Prostate gland (tissue), 2 donors: Measurements from ENCODE around the gene CTR9. TPM values are rescaled to one million over a fixed set of nuclear protein-coding genes. Genes with fewer than 3 reads are reported as not detected.

ENCODE experiments used
- DNase-seq: peaks from one replicate; pipeline ENCODE4 v3.0.0-alpha.2; 2019; ENCODE audit warnings: low spot score
- H3K27ac ChIP-seq, 2 donors: fragments of 200-600 bp; sonication (generic); 2 replicates each; pipeline ENCODE4 v1.5.1; 2017 to 2019
- H3K27me3 ChIP-seq: fragments of 200-600 bp; sonication (generic); replicated peaks from 2 replicates; pipeline ENCODE4 v1.5.1; 2019; ENCODE audit not compliant: insufficient read depth
- H3K36me3 ChIP-seq, 2 donors: fragments of 200-600 bp; sonication (generic); 1 replicate in 1 of 2; 2 replicates in 1 of 2; pipeline versions ENCODE4 v1.5.1 to v1.8.1; 2017 to 2019
- H3K4me1 ChIP-seq: fragments of 200-600 bp; sonication (generic); replicated peaks from 2 replicates; pipeline ENCODE4 v1.5.1; 2019
- H3K4me3 ChIP-seq, 2 donors: fragments of 200-600 bp; sonication (generic); 2 replicates each; pipeline ENCODE4 v1.5.1; 2017 to 2019
- H3K9me3 ChIP-seq: fragments of 200-600 bp; sonication (generic); 2 replicates; pipeline ENCODE4 v1.5.1; 2017
- POLR2A ChIP-seq: fragments of 450-650 bp; IDR thresholded peaks from one replicate; pipeline ENCODE4 v1.6.1; 2016; ENCODE audit warnings: antibody characterized with exemption, mild to moderate bottlenecking
- POLR2AphosphoS5 ChIP-seq: sonication (generic); formaldehyde crosslinking; IDR thresholded peaks from one replicate; pipeline ENCODE4 v1.6.1; 2017; ENCODE audit warnings: antibody characterized with exemption
- WGBS: methylation state at CpG from one replicate; pipeline ENCODE4 v1.1.5; 2018; 5-methylcytosine and 5-hydroxymethylcytosine counted together
- intact Hi-C: fragments of 100-400 bp; cut with DNase I; formaldehyde crosslinking; loops from one replicate; pipeline ENCODE4 v1.14.2; 2022
- total RNA-seq, 2 donors: library from RNA; depleted of rRNA; stranded (reverse); fragments of >200 nt; gene quantifications; one replicate each; pipeline ENCODE4 v1.1.0, GENCODE V29; 2016
- TF ChIP-seq, protein P1 (sequence below), 4 experiments: fragments of 200-600 bp in 2 of 4; fragments of 450-650 bp in 2 of 4; sonication (generic) in 2 of 4; IDR thresholded peaks; 1 replicate in 3 of 4; 2 replicates in 1 of 4; pipeline ENCODE4 v1.5.1; 2016 to 2019; ENCODE audit warnings: antibody characterized with exemption in 4 of 4, mild to moderate bottlenecking in 2 of 4, moderate library complexity in 2 of 4

CTR9 gene
- total RNA-seq, 2 donors from 2014 or later = 23.6 to 28.3 TPM

DNA sequence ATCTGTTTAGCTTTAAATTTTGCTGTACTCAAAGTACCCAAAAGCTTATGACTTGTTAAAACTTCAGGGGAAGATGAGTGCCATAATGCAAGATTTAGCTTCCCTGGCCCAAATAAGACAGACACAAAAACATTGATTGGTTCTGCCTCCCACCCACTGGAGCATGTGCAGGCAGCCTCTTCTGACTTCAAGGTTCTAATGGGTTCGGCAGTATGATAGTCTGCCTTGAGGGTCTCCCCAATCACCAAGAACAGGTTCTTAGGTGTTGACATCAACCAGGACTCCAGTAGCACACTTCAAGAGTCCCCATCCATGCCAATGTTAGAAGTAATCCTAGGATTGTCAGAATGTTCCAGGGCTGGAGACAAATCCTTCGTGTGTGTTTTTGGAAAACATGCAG lies 45.1 kb downstream of the CTR9 start:
- intact Hi-C loops = loop anchor here (5.0 to 10.0 kb wide), 2 partner anchors 111 to 989 kb away; no protein-coding TSS in a partner anchor
- Histone ChIP-seq H3K27ac (no peak overlapping the region), H3K36me3 (peaks cover 23 to 30% of the 10 kb centered on the region in 2 donors), H3K4me3 (no peak overlapping the region), H3K27me3 (no peaks in the 10 kb centered on the region), H3K4me1 (no peaks in the 10 kb centered on the region), H3K9me3 (no peaks in the 10 kb centered on the region)
- WGBS = 72% methylated on average over 2 of the region's 2 CpGs
- TF ChIP-seq, protein P1, sequence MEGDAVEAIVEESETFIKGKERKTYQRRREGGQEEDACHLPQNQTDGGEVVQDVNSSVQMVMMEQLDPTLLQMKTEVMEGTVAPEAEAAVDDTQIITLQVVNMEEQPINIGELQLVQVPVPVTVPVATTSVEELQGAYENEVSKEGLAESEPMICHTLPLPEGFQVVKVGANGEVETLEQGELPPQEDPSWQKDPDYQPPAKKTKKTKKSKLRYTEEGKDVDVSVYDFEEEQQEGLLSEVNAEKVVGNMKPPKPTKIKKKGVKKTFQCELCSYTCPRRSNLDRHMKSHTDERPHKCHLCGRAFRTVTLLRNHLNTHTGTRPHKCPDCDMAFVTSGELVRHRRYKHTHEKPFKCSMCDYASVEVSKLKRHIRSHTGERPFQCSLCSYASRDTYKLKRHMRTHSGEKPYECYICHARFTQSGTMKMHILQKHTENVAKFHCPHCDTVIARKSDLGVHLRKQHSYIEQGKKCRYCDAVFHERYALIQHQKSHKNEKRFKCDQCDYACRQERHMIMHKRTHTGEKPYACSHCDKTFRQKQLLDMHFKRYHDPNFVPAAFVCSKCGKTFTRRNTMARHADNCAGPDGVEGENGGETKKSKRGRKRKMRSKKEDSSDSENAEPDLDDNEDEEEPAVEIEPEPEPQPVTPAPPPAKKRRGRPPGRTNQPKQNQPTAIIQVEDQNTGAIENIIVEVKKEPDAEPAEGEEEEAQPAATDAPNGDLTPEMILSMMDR (IDR thresholded peaks at IDR 0.05) = no peak
- TF ChIP-seq POLR2AphosphoS5 (no peak), POLR2A (no peak)
- no peak for DNase-seq

DNA sequence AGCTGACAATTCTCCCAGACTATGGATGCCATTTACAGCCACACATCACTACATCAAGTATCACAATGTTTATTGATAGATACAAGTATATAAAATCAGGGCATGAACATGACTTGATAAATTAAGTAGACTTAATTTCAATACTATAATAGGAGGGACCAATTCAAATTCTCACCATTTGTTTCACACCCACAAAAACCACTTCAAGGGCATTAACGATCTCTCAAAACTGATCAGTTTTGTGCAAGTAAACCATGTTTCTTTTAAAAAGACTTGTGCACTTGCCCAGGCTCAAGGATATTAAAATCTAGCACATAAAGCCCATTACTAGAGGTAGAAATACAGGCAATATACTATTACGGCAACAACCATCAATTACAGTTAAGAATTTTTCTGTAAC lies 46.0 kb downstream of the CTR9 start:
- 91% methylated on average over 2 of the region's 2 CpGs for WGBS
- intact Hi-C loops = loop anchor here (5.0 to 10.0 kb wide), 2 partner anchors 110 to 988 kb away; no protein-coding TSS in a partner anchor
- DNase-seq = no peak
- Histone ChIP-seq H3K36me3 (peaks cover 27 to 30% of the 10 kb centered on the region in 2 donors), H3K4me3 (no peak overlapping the region), H3K4me1 (no peaks in the 10 kb centered on the region), H3K27me3 (no peaks in the 10 kb centered on the region), H3K27ac (no peak overlapping the region), H3K9me3 (no peaks in the 10 kb centered on the region)
- TF ChIP-seq POLR2AphosphoS5 (no peak), POLR2A (no peak)
- TF ChIP-seq, protein P1 (IDR thresholded peaks at IDR 0.05) = no peak

DNA sequence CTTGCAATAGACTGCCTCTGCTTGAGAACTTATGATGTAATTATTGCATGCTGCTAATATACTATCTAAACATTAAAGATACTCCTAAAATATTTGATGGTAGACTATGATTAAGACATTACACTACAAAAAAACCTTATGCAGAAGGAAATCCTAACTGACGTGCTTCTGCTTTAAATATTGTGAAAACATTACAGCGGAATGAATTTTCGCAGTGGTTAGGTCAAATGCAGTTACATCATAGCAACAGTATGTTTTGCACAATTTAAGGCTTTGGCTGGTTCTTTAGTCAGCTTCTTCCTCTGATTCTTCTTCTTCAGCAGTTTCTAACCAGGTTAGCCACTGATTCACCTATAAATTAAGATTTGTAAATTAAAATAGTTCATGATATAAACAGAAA lies 46.5 kb downstream of the CTR9 start:
- TF ChIP-seq POLR2AphosphoS5 (no peak), POLR2A (no peak)
- TF ChIP-seq, protein P1 (IDR thresholded peaks at IDR 0.05) = no peak
- Histone ChIP-seq H3K27me3 (no peaks in the 10 kb centered on the region), H3K36me3 (peaks cover 27 to 34% of the 10 kb centered on the region in 2 donors), H3K4me1 (no peaks in the 10 kb centered on the region), H3K9me3 (no peaks in the 10 kb centered on the region), H3K4me3 (no peak overlapping the region), H3K27ac (no peak overlapping the region)
- no peak for DNase-seq
- intact Hi-C loops = loop anchor here (5.0 to 10.0 kb wide), 2 partner anchors 110 to 987 kb away; no protein-coding TSS in a partner anchor
- WGBS = 80% methylated on average over 3 of the region's 3 CpGs

DNA sequence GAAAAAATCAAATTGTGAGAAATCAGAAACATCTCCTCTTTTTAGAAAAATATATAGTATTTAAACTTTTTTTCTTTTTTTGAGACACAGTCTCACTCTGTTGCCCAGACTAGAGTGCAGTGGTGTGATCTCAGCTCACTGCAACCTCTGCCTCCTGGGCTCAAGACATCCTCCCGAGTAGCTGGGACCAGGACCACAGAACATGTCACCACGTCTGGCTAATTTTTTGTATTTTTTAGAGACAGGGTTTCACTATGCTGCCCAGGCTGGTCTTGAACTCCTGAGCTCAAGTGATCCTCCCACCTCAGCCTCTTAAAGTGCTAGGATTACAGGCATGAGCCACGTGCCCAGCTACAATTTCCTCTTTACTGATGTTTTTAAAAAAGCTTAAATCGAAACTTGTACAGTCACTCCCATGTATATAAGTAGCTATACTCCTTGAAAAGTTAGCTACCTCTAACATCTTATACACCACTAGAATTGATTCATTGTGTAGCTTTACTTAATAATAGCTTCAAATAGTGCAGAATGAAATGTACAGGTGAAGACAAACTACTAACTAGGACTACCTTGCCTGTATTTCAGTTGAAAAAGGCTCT lies 47.4 kb downstream of the CTR9 start:
- Histone ChIP-seq H3K36me3 (peaks cover 34 to 37% of the 10 kb centered on the region in 2 donors), H3K27ac (no peak overlapping the region), H3K4me1 (no peaks in the 10 kb centered on the region), H3K9me3 (no peaks in the 10 kb centered on the region), H3K27me3 (no peaks in the 10 kb centered on the region), H3K4me3 (no peak overlapping the region)
- no peak for TF ChIP-seq POLR2A
- no peak for TF ChIP-seq POLR2AphosphoS5
- TF ChIP-seq, protein P1 (IDR thresholded peaks at IDR 0.05) = no peak
- DNase-seq = no peak
- WGBS = 54% methylated on average over 4 of the region's 4 CpGs
- intact Hi-C loops = loop anchor here (5.0 to 10.0 kb wide), 2 partner anchors 109 to 986 kb away; no protein-coding TSS in a partner anchor

DNA sequence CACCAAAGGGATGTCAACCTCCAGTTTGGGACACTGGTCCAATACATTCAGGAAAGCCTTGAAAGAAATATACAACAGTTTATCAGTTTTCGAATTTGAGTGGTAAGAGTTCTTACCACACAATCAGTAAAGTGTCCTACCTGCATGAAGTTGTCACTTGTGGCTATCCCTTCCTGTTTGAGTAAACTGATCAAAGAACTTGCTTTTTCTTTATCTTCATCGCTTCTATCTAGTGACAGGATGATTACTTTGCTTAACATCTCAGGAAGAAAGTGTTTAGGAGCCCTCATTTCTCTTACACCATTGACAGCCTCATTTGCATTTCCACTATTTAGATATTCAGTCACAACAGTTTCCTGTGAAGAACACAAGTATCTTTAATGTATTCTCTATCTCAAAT lies 49.2 kb downstream of the CTR9 start:
- intact Hi-C loops = no loop called here
- Histone ChIP-seq H3K9me3 (no peaks in the 10 kb centered on the region), H3K27me3 (no peaks in the 10 kb centered on the region), H3K4me3 (no peak overlapping the region), H3K36me3 (peaks cover 48 to 54% of the 10 kb centered on the region in 2 donors), H3K27ac (no peak overlapping the region), H3K4me1 (peaks cover 2% of the 10 kb centered on the region)
- WGBS = 92% methylated on average over 2 of the region's 2 CpGs
- TF ChIP-seq POLR2A = no peak
- no peak for TF ChIP-seq POLR2AphosphoS5
- no peak for DNase-seq
